Effector memory CD8-positive, alpha-beta T cell (primary cell): ENCODE data around the gene LRP1B.

ENCODE experiments used
- ATAC-seq: fragments of 150-1000 bp; cut with Tn5 transposase; replicated peaks from 2 replicates; pipeline ENCODE4 v1.10.0; 2021; ENCODE audit warnings: mild to moderate bottlenecking, moderate library complexity
- DNase-seq, 3 experiments: peaks; one replicate each; pipeline ENCODE4 v3.0.0; 2021
- H3K27ac Mint-ChIP-seq, 2 donors: one replicate each; pipeline ENCODE4 v1.8.0; 2022; ENCODE audit warnings: mild to moderate bottlenecking in 2 of 2, mixed read lengths in 2 of 2, moderate library complexity in 2 of 2
- H3K27me3 Mint-ChIP-seq, 2 donors: one replicate each; pipeline ENCODE4 v1.8.0; 2022; ENCODE audit warnings: mixed read lengths in 2 of 2
- H3K36me3 Mint-ChIP-seq: one replicate; pipeline ENCODE4 v1.8.0; 2022; ENCODE audit warnings: mild to moderate bottlenecking, moderate library complexity, mixed read lengths; ENCODE audit not compliant: insufficient read depth
- H3K4me1 Mint-ChIP-seq, 2 donors: one replicate each; pipeline ENCODE4 v1.8.0; 2022; ENCODE audit warnings: low read depth in 2 of 2, mixed read lengths in 2 of 2
- H3K4me3 Mint-ChIP-seq, 2 donors: one replicate each; pipeline ENCODE4 v1.8.0; 2022; ENCODE audit warnings: mild to moderate bottlenecking in 2 of 2, mixed read lengths in 2 of 2, moderate library complexity in 2 of 2
- H3K9me3 Mint-ChIP-seq, 2 donors: one replicate each; pipeline ENCODE4 v1.8.0; 2022; ENCODE audit warnings: mixed read lengths in 2 of 2

Gene LRP1B

GRCh38 chr2:141151611-141152286 lies 979.1 kb downstream of the LRP1B start:
- Mint-ChIP-seq H3K4me1 (no peaks in the 10 kb centered on the region), H3K27me3 (no peaks in the 10 kb centered on the region), H3K9me3 (peaks cover 3 to 26% of the 10 kb centered on the region in 2 donors), H3K4me3 (no peak overlapping the region), H3K27ac (no peak overlapping the region), H3K36me3 (peaks cover 3% of the 10 kb centered on the region)
- ATAC-seq: no peak
- no peak for DNase-seq

GRCh38 chr2:141142025-141142424 lies 988.8 kb downstream of the LRP1B start:
- no peaks in the 10 kb centered on the region for H3K27me3 Mint-ChIP-seq

GRCh38 chr2:141137122-141137693 lies 993.6 kb downstream of the LRP1B start:
- no peaks in the 10 kb centered on the region for H3K27me3 Mint-ChIP-seq

More at GRCh38 chr2:141142025-141142424, 988.8 kb downstream of the LRP1B start:
- no peaks in the 10 kb centered on the region for H3K36me3 Mint-ChIP-seq
- H3K9me3 Mint-ChIP-seq: peaks cover 2 to 12% of the 10 kb centered on the region in 2 donors
- no peak for DNase-seq
- H3K27ac Mint-ChIP-seq: no peak overlapping the region
- H3K4me3 Mint-ChIP-seq: no peak overlapping the region
- H3K4me1 Mint-ChIP-seq: no peaks in the 10 kb centered on the region
- no peak for ATAC-seq

GRCh38 chr2:141133883-141134282 lies 996.9 kb downstream of the LRP1B start:
- H3K4me1 Mint-ChIP-seq: no peaks in the 10 kb centered on the region
- no peak overlapping the region for H3K27ac Mint-ChIP-seq
- no peak for ATAC-seq
- no peaks in the 10 kb centered on the region for H3K36me3 Mint-ChIP-seq
- no peaks in the 10 kb centered on the region for H3K27me3 Mint-ChIP-seq
- DNase-seq: no peak
- H3K4me3 Mint-ChIP-seq: no peak overlapping the region
- H3K9me3 Mint-ChIP-seq: peaks cover 6 to 7% of the 10 kb centered on the region in 2 donors

More at GRCh38 chr2:141137122-141137693, 993.6 kb downstream of the LRP1B start:
- Mint-ChIP-seq H3K4me3 (no peak overlapping the region), H3K4me1 (no peaks in the 10 kb centered on the region), H3K27ac (no peak overlapping the region), H3K9me3 (peaks cover 6 to 7% of the 10 kb centered on the region in 2 donors), H3K36me3 (no peaks in the 10 kb centered on the region)
- no peak for DNase-seq
- ATAC-seq: no peak

GRCh38 chr2:141125432-141125831 lies 1005.4 kb downstream of the LRP1B start:
- no peaks in the 10 kb centered on the region for H3K36me3 Mint-ChIP-seq
- H3K9me3 Mint-ChIP-seq: peaks cover 12 to 22% of the 10 kb centered on the region in 2 donors
- ATAC-seq (no peak), DNase-seq (no peak)
- H3K27ac Mint-ChIP-seq: no peak overlapping the region
- no peaks in the 10 kb centered on the region for H3K4me1 Mint-ChIP-seq
- H3K27me3 Mint-ChIP-seq: no peaks in the 10 kb centered on the region
- H3K4me3 Mint-ChIP-seq: no peak overlapping the region

- Mint-ChIP-seq H3K36me3 (no peaks in the 10 kb centered on the region), H3K4me3 (no peak overlapping the region), H3K27me3 (no peaks in the 10 kb centered on the region), H3K9me3 (peaks cover 6 to 8% of the 10 kb centered on the region in 2 donors), H3K4me1 (no peaks in the 10 kb centered on the region), H3K27ac (no peak overlapping the region)
- DNase-seq (no peak), ATAC-seq (no peak)
Observed at GRCh38 chr2:141118836-141119235, 1012.0 kb downstream of the LRP1B start.

GRCh38 chr2:141113301-141113700 lies 1017.5 kb downstream of the LRP1B start:
- Mint-ChIP-seq H3K4me1 (no peaks in the 10 kb centered on the region), H3K36me3 (no peaks in the 10 kb centered on the region), H3K4me3 (no peak overlapping the region), H3K27me3 (no peaks in the 10 kb centered on the region), H3K27ac (no peak overlapping the region), H3K9me3 (peaks cover 6 to 7% of the 10 kb centered on the region in 2 donors)
- ATAC-seq: no peak
- no peak for DNase-seq

GRCh38 chr2:141109633-141110032 lies 1021.2 kb downstream of the LRP1B start:
- H3K9me3 Mint-ChIP-seq: peaks cover 4 to 7% of the 10 kb centered on the region in 2 donors
- no peaks in the 10 kb centered on the region for H3K27me3 Mint-ChIP-seq
- no peaks in the 10 kb centered on the region for H3K36me3 Mint-ChIP-seq
- DNase-seq: no peak
- no peak overlapping the region for H3K4me3 Mint-ChIP-seq
- H3K4me1 Mint-ChIP-seq: no peaks in the 10 kb centered on the region
- no peak overlapping the region for H3K27ac Mint-ChIP-seq
- ATAC-seq: no peak

GRCh38 chr2:141105763-141106162 lies 1025.1 kb downstream of the LRP1B start:
- no peak overlapping the region for H3K27ac Mint-ChIP-seq
- H3K4me3 Mint-ChIP-seq: no peak overlapping the region
- H3K9me3 Mint-ChIP-seq: peaks cover 5% of the 10 kb centered on the region in 2 donors
- ATAC-seq (no peak), DNase-seq (no peak)
- no peaks in the 10 kb centered on the region for H3K36me3 Mint-ChIP-seq
- H3K27me3 Mint-ChIP-seq: no peaks in the 10 kb centered on the region
- no peaks in the 10 kb centered on the region for H3K4me1 Mint-ChIP-seq

GRCh38 chr2:141103216-141103615 lies 1027.6 kb downstream of the LRP1B start:
- Mint-ChIP-seq H3K9me3 (peaks cover 7 to 9% of the 10 kb centered on the region in 2 donors), H3K27me3 (no peaks in the 10 kb centered on the region), H3K27ac (no peak overlapping the region), H3K36me3 (no peaks in the 10 kb centered on the region), H3K4me1 (no peaks in the 10 kb centered on the region), H3K4me3 (no peak overlapping the region)
- DNase-seq (no peak), ATAC-seq (no peak)

GRCh38 chr2:141079231-141079630 lies 1051.6 kb downstream of the LRP1B start:
- no peak for DNase-seq
- H3K9me3 Mint-ChIP-seq: peaks cover 3 to 6% of the 10 kb centered on the region in 2 donors
- no peaks in the 10 kb centered on the region for H3K4me1 Mint-ChIP-seq
- no peak overlapping the region for H3K27ac Mint-ChIP-seq
- H3K27me3 Mint-ChIP-seq: no peaks in the 10 kb centered on the region
- no peaks in the 10 kb centered on the region for H3K36me3 Mint-ChIP-seq
- H3K4me3 Mint-ChIP-seq: no peak overlapping the region
- ATAC-seq: no peak

- Mint-ChIP-seq H3K9me3 (peaks cover 3 to 6% of the 10 kb centered on the region in 2 donors), H3K4me1 (no peaks in the 10 kb centered on the region), H3K27me3 (no peaks in the 10 kb centered on the region), H3K4me3 (no peak overlapping the region), H3K36me3 (no peaks in the 10 kb centered on the region), H3K27ac (no peak overlapping the region)
- ATAC-seq: no peak
- DNase-seq: no peak
Observed at GRCh38 chr2:141075753-141076152, 1055.1 kb downstream of the LRP1B start.

GRCh38 chr2:141068053-141068682 lies 1062.6 kb downstream of the LRP1B start:
- no peak for DNase-seq
- Mint-ChIP-seq H3K27me3 (no peaks in the 10 kb centered on the region), H3K9me3 (peaks cover 0 to 16% of the 10 kb centered on the region in 2 donors), H3K36me3 (no peaks in the 10 kb centered on the region), H3K27ac (no peak overlapping the region), H3K4me3 (no peak overlapping the region), H3K4me1 (no peaks in the 10 kb centered on the region)
- no peak for ATAC-seq

- ATAC-seq: no peak
- Mint-ChIP-seq H3K27ac (no peak overlapping the region), H3K4me3 (no peak overlapping the region), H3K27me3 (no peaks in the 10 kb centered on the region), H3K4me1 (no peaks in the 10 kb centered on the region), H3K36me3 (no peaks in the 10 kb centered on the region), H3K9me3 (peaks cover 0 to 16% of the 10 kb centered on the region in 2 donors)
- no peak for DNase-seq
Observed at GRCh38 chr2:141065042-141065441, 1065.8 kb downstream of the LRP1B start.
